HepG2 (cell line): Measurements from ENCODE around the gene C15orf62. TPM values are rescaled to one million over a fixed set of nuclear protein-coding genes. Genes with fewer than 3 reads are reported as not detected.

Experiments used
- ATAC-seq: fragments of 200-7000 bp; cut with Tn5 transposase; 3 replicates; pipeline ENCODE4 v1.9.1; 2020; ENCODE audit warnings: mild to moderate bottlenecking, moderate library complexity
- BruUV-seq: library from RNA; stranded (reverse); fragments of 400-500 nt; replicated peaks from 2 replicates; lab custom pipeline; 2021; lab: Mats Ljungman, UMichigan
- CTCF ChIA-PET: fragments of 300-600 bp; formaldehyde crosslinking; extraction: SDS; loops from one replicate; lab custom pipeline; 2021; ENCODE audit warnings: low total read pairs, inconsistent platforms, low intra/inter-chr PET ratio; lab: Yijun Ruan, JAX
- POLR2A ChIA-PET: fragments of 350-600 bp; sonication (Branson Sonifier 250); formaldehyde crosslinking; loops from one replicate; lab custom pipeline; 2020; ENCODE audit warnings: antibody characterized with exemption, inconsistent platforms; lab: Yijun Ruan, JAX
- DNase-seq: peaks from one replicate; pipeline ENCODE4 v3.0.0-alpha.2; 2015; ENCODE audit warnings: low spot score
- FAIRE-seq: peaks from 3 replicates; lab custom pipeline; 2011; peaks lifted over from hg19 to GRCh38; lab: Jason Lieb, UNC
- H2AFZ ChIP-seq: one replicate; pipeline ENCODE4 v1.6.1; 2011; ENCODE audit warnings: low read length, inconsistent platforms
- H3K27ac ChIP-seq: fragments of 300-600 bp; 3 replicates; pipeline ENCODE4 v1.8.0; 2011; ENCODE audit warnings: mixed run types, mild to moderate bottlenecking, mixed read lengths, low read length, inconsistent platforms; ENCODE audit not compliant: insufficient read depth; ENCODE audit errors: extremely low read length
- H3K27me3 ChIP-seq, 2 experiments: fragments of 200-600 bp in 1 of 2; 2 replicates in 1 of 2; 3 replicates in 1 of 2; pipeline versions ENCODE4 v1.6.0 to v1.8.0; 2011; ENCODE audit warnings: low read length in 2 of 2, mild to moderate bottlenecking in 2 of 2, moderate library complexity in 2 of 2, inconsistent platforms in 1 of 2; ENCODE audit not compliant: insufficient read depth in 2 of 2, control insufficient read depth in 1 of 2
- H3K36me3 ChIP-seq, 2 experiments: fragments of 200-600 bp in 1 of 2; replicated peaks in 1 of 2; 2 replicates in 1 of 2; 3 replicates in 1 of 2; pipeline versions ENCODE4 v1.5.1 to v1.8.0; 2011; ENCODE audit warnings: low read length in 2 of 2, inconsistent platforms in 1 of 2; ENCODE audit not compliant: insufficient read depth in 2 of 2, control insufficient read depth in 1 of 2
- H3K4me1 ChIP-seq: 2 replicates; pipeline ENCODE4 v1.5.1; 2012; ENCODE audit warnings: low read length, inconsistent platforms; ENCODE audit not compliant: insufficient read depth
- H3K4me2 ChIP-seq: 2 replicates; pipeline ENCODE4 v1.6.0; 2011; ENCODE audit warnings: low read depth, low read length, inconsistent platforms
- H3K4me3 ChIP-seq, 3 experiments: fragments of 200-600 bp in 1 of 3; sonication (generic), shearing (Covaris generic) in 1 of 3; replicated peaks in 1 of 3; 2 replicates each; pipeline ENCODE4 v1.5.1; 2011 to 2016; ENCODE audit warnings: low read length in 3 of 3, inconsistent platforms in 2 of 3, low read depth in 2 of 3, mild to moderate bottlenecking in 2 of 3, control low read depth in 1 of 3, mixed read lengths in 1 of 3; ENCODE audit not compliant: insufficient read depth in 1 of 3
- H3K79me2 ChIP-seq: one replicate; pipeline ENCODE4 v1.6.1; 2011; ENCODE audit warnings: low read length, inconsistent platforms; ENCODE audit not compliant: insufficient read depth
- H3K9ac ChIP-seq: 2 replicates; pipeline ENCODE4 v1.6.0; 2011; ENCODE audit warnings: mild to moderate bottlenecking, low read depth, low read length, inconsistent platforms; ENCODE audit not compliant: insufficient read depth
- H3K9me3 ChIP-seq: 2 replicates; pipeline ENCODE4 v1.5.1; 2012; ENCODE audit warnings: mild to moderate bottlenecking, low read length
- H4K20me1 ChIP-seq: 2 replicates; pipeline ENCODE4 v1.6.0; 2011; ENCODE audit warnings: inconsistent platforms, mild to moderate bottlenecking, low read length, moderate library complexity; ENCODE audit not compliant: insufficient read depth
- EEA1 ChIP-seq: sonication (generic); formaldehyde crosslinking; IDR thresholded peaks from 2 replicates; pipeline ENCODE4 v1.5.1; 2020; ENCODE audit warnings: mild to moderate bottlenecking, missing genetic modification reagents, borderline replicate concordance
- GABPA ChIP-seq, 2 experiments: IDR thresholded peaks; 2 replicates each; pipeline ENCODE4 v1.6.1; 2011 to 2016; ENCODE audit warnings: low read depth in 2 of 2, low read length in 1 of 2, missing biosample characterization in 1 of 2, missing genetic modification characterization in 1 of 2
- PPARG ChIP-seq: conservative IDR thresholded peaks from 2 replicates; pipeline ENCODE4 v1.6.1; 2016; ENCODE audit warnings: missing biosample characterization, missing genetic modification reagents
- RARG ChIP-seq: sonication (generic); formaldehyde crosslinking; IDR thresholded peaks from 2 replicates; pipeline ENCODE4 v1.4.0; 2020; ENCODE audit warnings: low read depth, mild to moderate bottlenecking, missing genetic modification reagents
- RXRB ChIP-seq: IDR thresholded peaks from 2 replicates; pipeline ENCODE4 v1.6.1; 2016; ENCODE audit warnings: borderline replicate concordance, missing genetic modification reagents, missing compliant biosample characterization
- SETDB1 ChIP-seq: sonication (generic); formaldehyde crosslinking; IDR thresholded peaks from 2 replicates; pipeline ENCODE4 v1.5.1; 2020; ENCODE audit warnings: missing genetic modification reagents, mild to moderate bottlenecking, borderline replicate concordance
- THAP11 ChIP-seq: IDR thresholded peaks from 2 replicates; pipeline ENCODE4 v1.6.1; 2016; ENCODE audit warnings: missing biosample characterization, missing genetic modification reagents
- TP53 ChIP-seq: sonication (generic); formaldehyde crosslinking; conservative IDR thresholded peaks from 2 replicates; pipeline ENCODE4 v1.4.0; 2020; ENCODE audit warnings: missing genetic modification reagents
- ZFP90 ChIP-seq: sonication (generic); formaldehyde crosslinking; IDR thresholded peaks from 2 replicates; pipeline ENCODE4 v1.8.0; 2022; ENCODE audit warnings: missing genetic modification reagents, mild to moderate bottlenecking, inconsistent platforms, borderline replicate concordance
- ZNF101 ChIP-seq: sonication (generic); formaldehyde crosslinking; IDR thresholded peaks from 2 replicates; pipeline ENCODE4 v1.4.0; 2020; ENCODE audit warnings: mild to moderate bottlenecking, low read depth, missing genetic modification reagents, borderline replicate concordance
- ZNF235 ChIP-seq: sonication (generic); formaldehyde crosslinking; IDR thresholded peaks from 2 replicates; pipeline ENCODE4 v1.8.1; 2023; ENCODE audit warnings: mild to moderate bottlenecking, missing genetic modification reagents, borderline replicate concordance
- ZNF326 ChIP-seq: sonication (generic); formaldehyde crosslinking; IDR thresholded peaks from 2 replicates; pipeline ENCODE4 v1.4.0; 2020; ENCODE audit warnings: missing genetic modification reagents, borderline replicate concordance
- ZNF343 ChIP-seq: sonication (generic); formaldehyde crosslinking; IDR thresholded peaks from 2 replicates; pipeline ENCODE4 v1.4.0; 2020; ENCODE audit warnings: mild to moderate bottlenecking, missing genetic modification reagents
- ZNF788 ChIP-seq: sonication (generic); formaldehyde crosslinking; IDR thresholded peaks from 2 replicates; pipeline ENCODE4 v1.5.0; 2020; ENCODE audit warnings: mild to moderate bottlenecking, missing genetic modification reagents, borderline replicate concordance
- ZNF878 ChIP-seq: sonication (generic); formaldehyde crosslinking; IDR thresholded peaks from 2 replicates; pipeline ENCODE4 v1.8.1; 2023; ENCODE audit warnings: mild to moderate bottlenecking, missing genetic modification reagents, moderate library complexity
- WGBS: methylation state at CpG from one replicate; pipeline ENCODE4 v1.1.6; 2017; ENCODE audit warnings: low lambda C conversion rate; 5-methylcytosine and 5-hydroxymethylcytosine counted together
- in situ Hi-C: cut with HindIII; loops from 2 replicates; pipeline ENCODE4 v1.10.0; 2017; ENCODE audit warnings: low pct_unique_long_range_greater_than_20kb; ENCODE audit not compliant: extremely low pct_ligation_motif_present
- intact Hi-C: fragments of 100-400 bp; cut with micrococcal nuclease; formaldehyde crosslinking; loops from one replicate; pipeline ENCODE4 v1.10.0; 2022; ENCODE audit not compliant: unreplicated experiment
- polyA plus RNA-seq, 8 experiments: library from polyadenylated mRNA; depleted of rRNA in 3 of 8; stranded (reverse) in 7 of 8; unstranded in 1 of 8; fragments of >200 nt; fragmentation: Illumina TruSeq in 4 of 8; extraction: Trizol in 4 of 8; gene quantifications; 2 replicates each; pipeline versions ENCODE4 v1.2.1 to v1.2.3, GENCODE V29; 2011 to 2016; ENCODE audit warnings: low read depth in 4 of 8, missing spikeins in 1 of 8, mixed read lengths in 1 of 8; ENCODE audit not compliant: insufficient read depth in 1 of 8
- total RNA-seq, 5 experiments: library from RNA; depleted of rRNA; stranded (reverse); fragments of >200 nt; fragmentation: Illumina TruSeq; extraction: Trizol; gene quantifications; 2 replicates each; pipeline ENCODE4 v1.2.3, GENCODE V29; 2016; ENCODE audit warnings: low read depth in 1 of 5
- TF ChIP-seq, protein P1 (sequence below): IDR thresholded peaks from 2 replicates; pipeline ENCODE4 v1.6.1; 2016; ENCODE audit warnings: missing genetic modification reagents, missing compliant biosample characterization
- TF ChIP-seq, protein P2 (sequence below): sonication (generic); formaldehyde crosslinking; IDR thresholded peaks from one replicate; pipeline ENCODE4 v1.5.1; 2020; ENCODE audit warnings: mild to moderate bottlenecking, missing genetic modification reagents; ENCODE audit errors: not compliant biosample characterization

The C15orf62 gene
- total and polyA plus RNA-seq, 2 of the 13 experiments (the other 11 are each of a cell fraction or from before 2014, with no cell fraction given) = 0.51 to 1.1 TPM

DNA sequence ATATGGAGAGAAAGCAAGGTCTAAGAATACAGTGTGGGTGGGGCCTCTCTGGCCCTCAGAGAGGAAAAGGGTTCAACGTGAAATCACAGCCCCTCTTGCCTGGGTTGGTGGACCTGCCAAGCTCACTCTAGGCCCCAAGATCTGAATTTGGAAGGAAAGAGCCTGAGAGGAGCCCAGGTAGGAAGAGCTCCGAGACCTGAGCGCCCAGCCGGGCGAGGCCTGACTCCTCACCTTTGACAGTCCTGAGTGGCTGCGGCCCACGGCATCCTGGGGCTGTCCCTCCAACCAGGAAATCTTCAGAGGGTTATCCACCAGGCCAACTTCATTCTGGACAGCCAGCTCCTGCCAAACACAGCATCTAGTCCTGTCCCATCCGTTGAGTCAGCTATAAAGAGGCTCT, 3.7 kb downstream of the C15orf62 start (continued):
- TF ChIP-seq SETDB1 (CRISPR knock-in tag) (no peak), PPARG (CRISPR knock-in tag) (no peak), GABPA (IDR thresholded peaks at IDR 0.05; ENCODE audit: low read depth, low read length) (no peak), GABPA (CRISPR knock-in tag; IDR thresholded peaks at IDR 0.05; ENCODE audit: low read depth) (no peak), TP53 (no peak), ZNF235 (CRISPR knock-in tag) (no peak)

DNA sequence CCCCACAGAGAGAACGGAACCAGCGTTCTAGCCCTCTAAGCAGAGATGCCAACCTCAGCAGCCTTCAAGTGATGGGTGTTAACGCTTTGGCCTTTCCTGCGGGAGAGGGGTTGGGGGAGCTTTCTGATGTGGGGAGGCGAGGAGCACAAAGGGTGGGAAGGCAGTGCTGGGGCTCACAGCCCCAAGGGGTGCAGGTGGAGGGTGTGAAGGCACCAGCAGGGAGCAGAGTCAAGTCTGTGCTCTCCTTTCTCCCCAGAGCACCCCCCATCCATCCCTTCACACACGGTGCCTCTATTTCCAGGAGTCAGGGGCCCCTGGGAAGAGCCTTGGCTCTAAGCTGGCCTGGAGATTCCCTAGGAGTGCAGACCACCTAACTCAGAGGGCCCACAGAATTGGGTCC, 4.1 kb downstream of the C15orf62 start:
- Histone ChIP-seq H4K20me1 (no peaks in the 10 kb centered on the region), H3K36me3 (peaks cover 29 to 55% of the 10 kb centered on the region in 2 experiments; a peak in 4 of 5 replicates), H3K4me3 (no peak overlapping the region), H3K79me2 (no peaks in the 10 kb centered on the region), H2AFZ (no peak overlapping the region), H3K4me2 (no peak overlapping the region), H3K9me3 (no peaks in the 10 kb centered on the region), H3K27ac (no peak overlapping the region), H3K4me1 (no peaks in the 10 kb centered on the region), H3K27me3 (no peaks in the 10 kb centered on the region), H3K9ac (no peak overlapping the region)
- POLR2A ChIA-PET = no interaction called here
- 100% methylated on average over 5 of the region's 6 CpGs for WGBS
- in situ Hi-C loops = no loop called here
- DNase-seq (no peak), FAIRE-seq (no peak), ATAC-seq (no peak)
- intact Hi-C loops = no loop called here
- no TSS peak for BruUV-seq
- CTCF ChIA-PET = no interaction called here
- no peak for TF ChIP-seq RARG
- no peak for TF ChIP-seq ZNF101 (CRISPR knock-in tag)
- no peak for TF ChIP-seq THAP11
- no peak for TF ChIP-seq ZNF788
- TF ChIP-seq ZNF343 (CRISPR knock-in tag) = no peak
- no peak for TF ChIP-seq RXRB (CRISPR knock-in tag)
- TF ChIP-seq, protein P1, sequence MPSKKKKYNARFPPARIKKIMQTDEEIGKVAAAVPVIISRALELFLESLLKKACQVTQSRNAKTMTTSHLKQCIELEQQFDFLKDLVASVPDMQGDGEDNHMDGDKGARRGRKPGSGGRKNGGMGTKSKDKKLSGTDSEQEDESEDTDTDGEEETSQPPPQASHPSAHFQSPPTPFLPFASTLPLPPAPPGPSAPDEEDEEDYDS = no peak
- TF ChIP-seq ZFP90 (CRISPR knock-in tag) = no peak
- no peak for TF ChIP-seq ZNF878 (CRISPR knock-in tag)
- TF ChIP-seq EEA1 (CRISPR knock-in tag) = no peak
- TF ChIP-seq ZNF326 (CRISPR knock-in tag) = no peak
- TF ChIP-seq, protein P2, sequence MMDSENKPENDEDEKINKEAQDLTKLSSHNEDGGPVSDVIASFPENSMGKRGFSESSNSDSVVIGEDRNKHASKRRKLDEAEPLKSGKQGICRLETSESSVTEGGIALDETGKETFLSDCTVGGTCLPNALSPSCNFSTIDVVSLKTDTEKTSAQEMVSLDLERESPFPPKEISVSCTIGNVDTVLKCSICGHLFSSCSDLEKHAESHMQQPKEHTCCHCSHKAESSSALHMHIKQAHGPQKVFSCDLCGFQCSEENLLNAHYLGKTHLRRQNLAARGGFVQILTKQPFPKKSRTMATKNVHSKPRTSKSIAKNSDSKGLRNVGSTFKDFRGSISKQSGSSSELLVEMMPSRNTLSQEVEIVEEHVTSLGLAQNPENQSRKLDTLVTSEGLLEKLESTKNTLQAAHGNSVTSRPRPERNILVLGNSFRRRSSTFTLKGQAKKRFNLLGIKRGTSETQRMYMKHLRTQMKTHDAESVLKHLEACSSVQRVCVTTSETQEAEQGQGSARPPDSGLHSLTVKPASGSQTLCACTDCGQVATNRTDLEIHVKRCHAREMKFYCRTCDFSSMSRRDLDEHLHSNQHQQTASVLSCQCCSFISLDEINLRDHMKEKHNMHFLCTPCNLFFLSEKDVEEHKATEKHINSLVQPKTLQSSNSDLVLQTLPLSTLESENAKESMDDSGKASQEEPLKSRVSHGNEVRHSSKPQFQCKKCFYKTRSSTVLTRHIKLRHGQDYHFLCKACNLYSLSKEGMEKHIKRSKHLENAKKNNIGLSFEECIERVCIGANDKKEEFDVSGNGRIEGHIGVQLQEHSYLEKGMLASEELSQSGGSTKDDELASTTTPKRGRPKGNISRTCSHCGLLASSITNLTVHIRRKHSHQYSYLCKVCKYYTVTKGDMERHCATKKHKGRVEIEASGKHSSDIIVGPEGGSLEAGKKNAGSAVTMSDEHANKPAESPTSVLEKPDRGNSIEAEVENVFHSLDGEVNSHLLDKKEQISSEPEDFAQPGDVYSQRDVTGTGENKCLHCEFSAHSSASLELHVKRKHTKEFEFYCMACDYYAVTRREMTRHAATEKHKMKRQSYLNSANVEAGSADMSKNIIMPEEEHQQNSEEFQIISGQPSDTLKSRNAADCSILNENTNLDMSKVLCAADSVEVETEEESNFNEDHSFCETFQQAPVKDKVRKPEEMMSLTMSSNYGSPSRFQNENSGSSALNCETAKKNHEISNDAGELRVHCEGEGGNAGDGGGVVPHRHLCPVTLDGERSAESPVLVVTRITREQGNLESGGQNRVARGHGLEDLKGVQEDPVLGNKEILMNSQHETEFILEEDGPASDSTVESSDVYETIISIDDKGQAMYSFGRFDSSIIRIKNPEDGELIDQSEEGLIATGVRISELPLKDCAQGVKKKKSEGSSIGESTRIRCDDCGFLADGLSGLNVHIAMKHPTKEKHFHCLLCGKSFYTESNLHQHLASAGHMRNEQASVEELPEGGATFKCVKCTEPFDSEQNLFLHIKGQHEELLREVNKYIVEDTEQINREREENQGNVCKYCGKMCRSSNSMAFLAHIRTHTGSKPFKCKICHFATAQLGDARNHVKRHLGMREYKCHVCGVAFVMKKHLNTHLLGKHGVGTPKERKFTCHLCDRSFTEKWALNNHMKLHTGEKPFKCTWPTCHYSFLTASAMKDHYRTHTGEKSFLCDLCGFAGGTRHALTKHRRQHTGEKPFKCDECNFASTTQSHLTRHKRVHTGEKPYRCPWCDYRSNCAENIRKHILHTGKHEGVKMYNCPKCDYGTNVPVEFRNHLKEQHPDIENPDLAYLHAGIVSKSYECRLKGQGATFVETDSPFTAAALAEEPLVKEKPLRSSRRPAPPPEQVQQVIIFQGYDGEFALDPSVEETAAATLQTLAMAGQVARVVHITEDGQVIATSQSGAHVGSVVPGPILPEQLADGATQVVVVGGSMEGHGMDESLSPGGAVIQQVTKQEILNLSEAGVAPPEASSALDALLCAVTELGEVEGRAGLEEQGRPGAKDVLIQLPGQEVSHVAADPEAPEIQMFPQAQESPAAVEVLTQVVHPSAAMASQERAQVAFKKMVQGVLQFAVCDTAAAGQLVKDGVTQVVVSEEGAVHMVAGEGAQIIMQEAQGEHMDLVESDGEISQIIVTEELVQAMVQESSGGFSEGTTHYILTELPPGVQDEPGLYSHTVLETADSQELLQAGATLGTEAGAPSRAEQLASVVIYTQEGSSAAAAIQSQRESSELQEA (CRISPR knock-in tag) = no peak
